ENCODE results near the gene KCNAB1.

The KCNAB1 gene

DNA sequence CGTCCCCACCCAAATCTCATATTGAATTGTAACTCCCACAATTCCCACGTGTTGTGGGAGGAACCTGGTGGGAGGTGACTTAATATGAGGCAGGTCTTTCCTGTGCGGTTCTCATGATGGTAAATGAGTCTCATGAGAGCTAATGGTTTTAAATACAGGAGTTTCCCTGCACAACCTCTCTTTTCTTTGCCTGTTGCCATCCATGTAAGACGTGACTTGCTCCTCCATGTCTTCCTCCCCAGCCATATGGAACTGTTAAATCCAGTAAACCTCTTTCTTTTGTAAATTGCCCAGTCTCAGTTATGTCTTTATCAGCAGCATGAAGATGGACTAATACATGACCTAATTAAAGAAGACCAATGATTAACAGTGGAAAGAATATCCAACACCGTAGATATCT lies 377.9 kb downstream of the KCNAB1 start:
- TF ChIP-seq EZH2phosphoT487 (IDR thresholded peaks at IDR 0.05; ENCODE audit: low read length) = no peak
- TF ChIP-seq EZH2 (optimal IDR thresholded peaks at IDR 0.05; ENCODE audit: low read depth, low read length) = no peak
- TF ChIP-seq, protein P1, sequence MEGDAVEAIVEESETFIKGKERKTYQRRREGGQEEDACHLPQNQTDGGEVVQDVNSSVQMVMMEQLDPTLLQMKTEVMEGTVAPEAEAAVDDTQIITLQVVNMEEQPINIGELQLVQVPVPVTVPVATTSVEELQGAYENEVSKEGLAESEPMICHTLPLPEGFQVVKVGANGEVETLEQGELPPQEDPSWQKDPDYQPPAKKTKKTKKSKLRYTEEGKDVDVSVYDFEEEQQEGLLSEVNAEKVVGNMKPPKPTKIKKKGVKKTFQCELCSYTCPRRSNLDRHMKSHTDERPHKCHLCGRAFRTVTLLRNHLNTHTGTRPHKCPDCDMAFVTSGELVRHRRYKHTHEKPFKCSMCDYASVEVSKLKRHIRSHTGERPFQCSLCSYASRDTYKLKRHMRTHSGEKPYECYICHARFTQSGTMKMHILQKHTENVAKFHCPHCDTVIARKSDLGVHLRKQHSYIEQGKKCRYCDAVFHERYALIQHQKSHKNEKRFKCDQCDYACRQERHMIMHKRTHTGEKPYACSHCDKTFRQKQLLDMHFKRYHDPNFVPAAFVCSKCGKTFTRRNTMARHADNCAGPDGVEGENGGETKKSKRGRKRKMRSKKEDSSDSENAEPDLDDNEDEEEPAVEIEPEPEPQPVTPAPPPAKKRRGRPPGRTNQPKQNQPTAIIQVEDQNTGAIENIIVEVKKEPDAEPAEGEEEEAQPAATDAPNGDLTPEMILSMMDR (IDR thresholded peaks at IDR 0.05; ENCODE audit: low read length) = no peak
- no peak overlapping the region for H2AFZ ChIP-seq (ENCODE audit: low read length)

GRCh38 chr3:156507285-156507684 lies 386.9 kb downstream of the KCNAB1 start:
- Histone ChIP-seq H3K36me3 (replicated peaks; ENCODE audit: insufficient read depth, low read length) (no peaks in the 10 kb centered on the region), H4K20me1 (ENCODE audit: insufficient read depth, low read length) (no peaks in the 10 kb centered on the region), H3K9me2 (replicated peaks; ENCODE audit: insufficient read depth, low read length) (no peaks in the 10 kb centered on the region), H3K4me3 (ENCODE audit: low read length) (no peak overlapping the region), H3K4me1 (ENCODE audit: low read length) (0 out of 2 replicates have a peak, but pooled peaks cover 3% of the 10 kb centered on the region), H3K27me3 (replicated peaks; ENCODE audit: insufficient read depth, low read length) (no peaks in the 10 kb centered on the region), H2AFZ (ENCODE audit: low read length) (no peak overlapping the region), H3K9me3 (replicated peaks; ENCODE audit: insufficient read depth, low read length) (no peaks in the 10 kb centered on the region), H3K4me2 (ENCODE audit: low read depth, low read length) (no peak overlapping the region), H3K79me2 (ENCODE audit: low read length) (no peaks in the 10 kb centered on the region), H3F3A (ENCODE audit: insufficient read depth, low read length) (no peaks in the 10 kb centered on the region), H3K9ac (ENCODE audit: low read length) (no peak overlapping the region), H3K27ac (ENCODE audit: low read length) (no peak overlapping the region)
- DNase-seq = no peak
- TF ChIP-seq, protein P1 (IDR thresholded peaks at IDR 0.05; ENCODE audit: low read length) = no peak
- TF ChIP-seq EZH2 (optimal IDR thresholded peaks at IDR 0.05; ENCODE audit: low read depth, low read length) (no peak), EZH2phosphoT487 (IDR thresholded peaks at IDR 0.05; ENCODE audit: low read length) (no peak)

More for the DNA sequence above, 377.9 kb downstream of the KCNAB1 start:
- H3K9me3 ChIP-seq (replicated peaks; ENCODE audit: insufficient read depth, low read length) = no peaks in the 10 kb centered on the region
- no peaks in the 10 kb centered on the region for H3K36me3 ChIP-seq (replicated peaks; ENCODE audit: insufficient read depth, low read length)
- no peaks in the 10 kb centered on the region for H3F3A ChIP-seq (ENCODE audit: insufficient read depth, low read length)
- no peaks in the 10 kb centered on the region for H3K27me3 ChIP-seq (replicated peaks; ENCODE audit: insufficient read depth, low read length)
- no peak overlapping the region for H3K4me3 ChIP-seq (ENCODE audit: low read length)
- H3K27ac ChIP-seq (ENCODE audit: low read length) = no peak overlapping the region
- peaks cover 13% of the 10 kb centered on the region for H3K4me1 ChIP-seq (ENCODE audit: low read length)
- H3K4me2 ChIP-seq (ENCODE audit: low read depth, low read length) = no peak overlapping the region
- H3K79me2 ChIP-seq (ENCODE audit: low read length) = no peaks in the 10 kb centered on the region
- no peak overlapping the region for H3K9ac ChIP-seq (ENCODE audit: low read length)
- H3K9me2 ChIP-seq (replicated peaks; ENCODE audit: insufficient read depth, low read length) = no peaks in the 10 kb centered on the region
- no peaks in the 10 kb centered on the region for H4K20me1 ChIP-seq (ENCODE audit: insufficient read depth, low read length)
- no peak for DNase-seq

DNA sequence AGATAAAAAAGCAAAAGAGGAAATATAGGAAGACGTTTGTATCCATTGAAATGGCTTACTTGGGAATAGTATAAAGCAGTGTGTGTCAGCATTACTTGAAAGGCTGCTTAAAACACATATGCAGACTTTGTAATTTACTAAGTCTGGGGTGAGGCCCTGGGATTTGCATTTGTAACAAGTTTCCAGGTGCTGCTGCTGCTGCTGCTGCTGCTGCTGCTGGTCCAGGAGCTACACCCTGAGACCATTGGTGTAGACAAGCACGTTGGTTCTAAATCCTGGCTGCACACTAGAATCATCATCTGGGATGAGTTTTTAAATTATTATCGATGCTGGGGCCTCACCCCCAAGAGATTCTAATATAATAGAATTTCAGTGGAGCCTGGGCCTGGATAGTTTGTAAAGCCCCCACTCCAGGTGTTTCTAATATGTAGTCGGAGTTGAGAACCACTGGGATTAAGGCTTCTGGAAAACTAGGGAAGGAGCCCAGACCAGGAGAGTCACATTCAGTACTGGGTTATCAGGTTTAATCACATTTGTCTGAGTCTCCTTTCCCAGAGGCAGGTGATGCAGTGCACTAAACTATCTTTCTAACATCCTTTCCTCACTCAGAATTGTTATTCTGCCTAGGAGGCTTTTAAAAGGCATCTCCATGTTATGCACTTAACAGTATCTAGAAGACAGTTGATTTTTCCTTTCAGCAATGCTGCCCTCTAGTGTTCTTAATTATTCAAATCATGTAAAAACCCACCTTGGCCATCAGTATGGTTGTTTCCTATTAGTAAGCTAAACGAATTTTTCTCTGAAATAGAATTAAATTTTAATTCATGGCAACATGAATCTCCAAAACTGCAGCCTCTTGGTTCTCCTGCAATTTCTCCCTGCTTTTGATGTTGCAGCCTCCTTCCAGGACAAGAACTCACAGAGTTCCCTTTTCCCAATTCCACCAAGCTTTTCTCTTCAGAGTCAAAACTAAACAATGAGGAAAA lies 389.1 kb downstream of the KCNAB1 start:
- H3K27ac ChIP-seq (ENCODE audit: low read length) = no peak overlapping the region
- DNase-seq = peak; percentile 84
- no peak for TF ChIP-seq EZH2phosphoT487 (IDR thresholded peaks at IDR 0.05; ENCODE audit: low read length)
- no peak for TF ChIP-seq EZH2 (optimal IDR thresholded peaks at IDR 0.05; ENCODE audit: low read depth, low read length)
- TF ChIP-seq, protein P1 (IDR thresholded peaks at IDR 0.05; ENCODE audit: low read length) = peak; percentile 79
- no peaks in the 10 kb centered on the region for H3F3A ChIP-seq (ENCODE audit: insufficient read depth, low read length)
- no peak overlapping the region for H3K4me2 ChIP-seq (ENCODE audit: low read depth, low read length)
- H3K9ac ChIP-seq (ENCODE audit: low read length) = no peak overlapping the region
- no peaks in the 10 kb centered on the region for H3K36me3 ChIP-seq (replicated peaks; ENCODE audit: insufficient read depth, low read length)
- H2AFZ ChIP-seq (ENCODE audit: low read length) = no peak overlapping the region
- H3K79me2 ChIP-seq (ENCODE audit: low read length) = no peaks in the 10 kb centered on the region
- no peaks in the 10 kb centered on the region for H4K20me1 ChIP-seq (ENCODE audit: insufficient read depth, low read length)
- 0 out of 2 replicates have a peak, but pooled peaks cover 4% of the 10 kb centered on the region for H3K4me1 ChIP-seq (ENCODE audit: low read length)
- no peaks in the 10 kb centered on the region for H3K9me3 ChIP-seq (replicated peaks; ENCODE audit: insufficient read depth, low read length)
- no peak overlapping the region for H3K4me3 ChIP-seq (ENCODE audit: low read length)
- H3K9me2 ChIP-seq (replicated peaks; ENCODE audit: insufficient read depth, low read length) = no peaks in the 10 kb centered on the region
- no peaks in the 10 kb centered on the region for H3K27me3 ChIP-seq (replicated peaks; ENCODE audit: insufficient read depth, low read length)
